ENCODE data around the gene DNAJC1. TPM values are rescaled to one million over a fixed set of nuclear protein-coding genes. Genes with fewer than 3 reads are reported as not detected.

The DNAJC1 gene
- total RNA-seq, 2 experiments from 2014 or later, result 21.4 to 22.4 TPM

GRCh38 chr10:21920633-21921032, 82.9 kb downstream of the DNAJC1 start:
- H3K27ac Mint-ChIP-seq, result no peak overlapping the region
- ATAC-seq (no peak), DNase-seq (no peak)
- no peaks in the 10 kb centered on the region for H3K27me3 Mint-ChIP-seq (ENCODE audit: low read depth)
- H3K4me1 Mint-ChIP-seq (ENCODE audit: low read depth), result no peaks in the 10 kb centered on the region
- H3K9me3 Mint-ChIP-seq (ENCODE audit: insufficient read depth), result no peaks in the 10 kb centered on the region
- peaks cover 2% of the 10 kb centered on the region for H3K36me3 Mint-ChIP-seq (ENCODE audit: low read depth)
- H3K4me3 Mint-ChIP-seq, result no peak overlapping the region
- CTCF ChIA-PET, result no interaction called here
- POLR2A ChIA-PET, result no interaction called here

DNA sequence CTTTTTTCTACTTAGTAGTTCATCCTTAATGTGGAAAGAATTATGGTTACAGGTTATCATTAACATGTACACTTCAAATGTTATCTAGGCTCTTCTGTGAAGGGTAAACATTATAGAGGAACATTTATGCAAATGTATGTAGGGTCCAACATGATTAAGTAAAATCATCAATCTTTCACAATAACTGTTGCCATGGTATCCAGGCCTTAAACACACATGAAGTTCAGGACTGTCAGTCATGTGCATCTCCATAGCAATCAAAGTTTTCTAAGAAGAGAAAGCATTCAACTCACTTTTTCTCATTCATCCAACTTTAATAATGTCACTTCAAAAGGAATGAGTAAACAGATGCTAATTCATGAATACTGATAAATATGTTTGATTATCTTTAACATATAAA, 83.6 kb downstream of the DNAJC1 start:
- Mint-ChIP-seq H3K4me3 (no peak overlapping the region), H3K4me1 (ENCODE audit: low read depth) (no peaks in the 10 kb centered on the region), H3K27me3 (ENCODE audit: low read depth) (no peaks in the 10 kb centered on the region), H3K9me3 (ENCODE audit: insufficient read depth) (no peaks in the 10 kb centered on the region), H3K36me3 (ENCODE audit: low read depth) (peaks cover 2% of the 10 kb centered on the region), H3K27ac (no peak overlapping the region)
- DNase-seq, result no peak
- CTCF ChIA-PET, result no interaction called here
- ATAC-seq, result no peak
- POLR2A ChIA-PET, result no interaction called here

DNA sequence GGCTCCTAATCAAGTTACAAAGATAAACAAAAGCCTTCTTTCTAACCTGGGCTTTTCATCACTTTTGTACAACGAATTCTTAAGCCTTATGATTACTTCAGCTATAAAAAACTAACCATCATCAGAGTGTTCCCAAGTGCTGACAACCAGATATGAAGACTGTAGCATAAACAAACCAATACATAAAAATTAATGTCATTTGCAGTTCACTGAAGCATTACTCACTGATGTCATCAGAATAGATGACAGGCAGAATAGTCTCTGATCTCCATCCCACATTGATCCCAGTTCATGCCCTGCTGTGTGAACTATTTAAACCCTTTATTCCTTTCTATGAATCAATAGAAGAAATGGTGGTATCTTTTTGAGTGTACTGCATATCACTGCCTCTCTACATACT, 84.4 kb downstream of the DNAJC1 start:
- ATAC-seq (no peak), DNase-seq (no peak)
- Mint-ChIP-seq H3K9me3 (ENCODE audit: insufficient read depth) (no peaks in the 10 kb centered on the region), H3K27me3 (ENCODE audit: low read depth) (no peaks in the 10 kb centered on the region), H3K27ac (no peak overlapping the region), H3K4me1 (ENCODE audit: low read depth) (no peaks in the 10 kb centered on the region), H3K4me3 (no peak overlapping the region), H3K36me3 (ENCODE audit: low read depth) (peaks cover 2% of the 10 kb centered on the region)
- POLR2A ChIA-PET, result no interaction called here
- CTCF ChIA-PET, result no interaction called here

- H3K27me3 Mint-ChIP-seq (ENCODE audit: low read depth), result no peaks in the 10 kb centered on the region
- ATAC-seq, result no peak
- H3K4me1 Mint-ChIP-seq (ENCODE audit: low read depth), result peaks cover 15% of the 10 kb centered on the region
- no peak overlapping the region for H3K4me3 Mint-ChIP-seq
- H3K9me3 Mint-ChIP-seq (ENCODE audit: insufficient read depth), result no peaks in the 10 kb centered on the region
- no peak overlapping the region for H3K27ac Mint-ChIP-seq
- DNase-seq, result no peak
- POLR2A ChIA-PET, result no interaction called here
- H3K36me3 Mint-ChIP-seq (ENCODE audit: low read depth), result peaks cover 9% of the 10 kb centered on the region
- CTCF ChIA-PET, result no interaction called here
These were observed 90.9 kb downstream of the DNAJC1 start for GRCh38 chr10:21912625-21913024.

- H3K9me3 Mint-ChIP-seq (ENCODE audit: insufficient read depth), result no peaks in the 10 kb centered on the region
- peaks cover 6% of the 10 kb centered on the region for H3K36me3 Mint-ChIP-seq (ENCODE audit: low read depth)
- H3K4me1 Mint-ChIP-seq (ENCODE audit: low read depth), result peaks cover 15% of the 10 kb centered on the region
- H3K4me3 Mint-ChIP-seq, result no peak overlapping the region
- no peak overlapping the region for H3K27ac Mint-ChIP-seq
- ChIA-PET POLR2A (no interaction called here), CTCF (no interaction called here)
- no peak for DNase-seq
- H3K27me3 Mint-ChIP-seq (ENCODE audit: low read depth), result no peaks in the 10 kb centered on the region
- ATAC-seq, result no peak
These were observed 92.7 kb downstream of the DNAJC1 start for GRCh38 chr10:21910798-21911197.

- H3K27me3 Mint-ChIP-seq (ENCODE audit: low read depth), result no peaks in the 10 kb centered on the region
- peaks cover 2% of the 10 kb centered on the region for H3K4me1 Mint-ChIP-seq (ENCODE audit: low read depth)
- no peak overlapping the region for H3K4me3 Mint-ChIP-seq
- DNase-seq (no peak), ATAC-seq (no peak)
- H3K9me3 Mint-ChIP-seq (ENCODE audit: insufficient read depth), result no peaks in the 10 kb centered on the region
- POLR2A ChIA-PET, result no interaction called here
- H3K27ac Mint-ChIP-seq, result no peak overlapping the region
- H3K36me3 Mint-ChIP-seq (ENCODE audit: low read depth), result peaks cover 19% of the 10 kb centered on the region
- CTCF ChIA-PET, result no interaction called here
These were observed 96.1 kb downstream of the DNAJC1 start for GRCh38 chr10:21907436-21907835.

DNA sequence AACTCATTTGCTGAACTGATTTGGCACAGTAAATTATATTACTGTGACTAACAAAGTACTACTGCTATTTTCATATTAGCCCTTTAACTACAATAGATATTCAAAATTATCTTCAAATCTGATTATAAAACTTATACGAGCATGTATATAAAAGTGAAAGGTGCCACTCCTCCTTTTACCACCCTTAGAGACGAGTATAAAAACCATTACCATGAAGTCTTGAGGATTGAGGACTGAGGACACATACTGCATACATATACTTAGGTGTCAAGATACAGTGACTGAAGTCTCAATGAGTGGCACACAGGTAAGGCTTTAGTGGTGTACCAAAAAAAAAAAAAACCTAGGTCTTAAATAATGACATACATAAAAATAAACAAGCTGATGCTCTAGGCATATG, 98.6 kb downstream of the DNAJC1 start:
- Mint-ChIP-seq H3K27me3 (ENCODE audit: low read depth) (no peaks in the 10 kb centered on the region), H3K4me3 (no peak overlapping the region), H3K9me3 (ENCODE audit: insufficient read depth) (no peaks in the 10 kb centered on the region), H3K36me3 (ENCODE audit: low read depth) (peaks cover 18% of the 10 kb centered on the region), H3K4me1 (ENCODE audit: low read depth) (no peaks in the 10 kb centered on the region), H3K27ac (no peak overlapping the region)
- ChIA-PET CTCF (no interaction called here), POLR2A (no interaction called here)
- ATAC-seq, result no peak
- DNase-seq, result no peak

GRCh38 chr10:21899736-21900135, 103.8 kb downstream of the DNAJC1 start:
- POLR2A ChIA-PET, result no interaction called here
- no peak for ATAC-seq
- no peak overlapping the region for H3K4me3 Mint-ChIP-seq
- CTCF ChIA-PET, result no interaction called here
- no peak overlapping the region for H3K27ac Mint-ChIP-seq
- H3K36me3 Mint-ChIP-seq (ENCODE audit: low read depth), result peaks cover 26% of the 10 kb centered on the region
- H3K4me1 Mint-ChIP-seq (ENCODE audit: low read depth), result peaks cover 5% of the 10 kb centered on the region
- no peak for DNase-seq
- no peaks in the 10 kb centered on the region for H3K9me3 Mint-ChIP-seq (ENCODE audit: insufficient read depth)
- no peaks in the 10 kb centered on the region for H3K27me3 Mint-ChIP-seq (ENCODE audit: low read depth)

DNA sequence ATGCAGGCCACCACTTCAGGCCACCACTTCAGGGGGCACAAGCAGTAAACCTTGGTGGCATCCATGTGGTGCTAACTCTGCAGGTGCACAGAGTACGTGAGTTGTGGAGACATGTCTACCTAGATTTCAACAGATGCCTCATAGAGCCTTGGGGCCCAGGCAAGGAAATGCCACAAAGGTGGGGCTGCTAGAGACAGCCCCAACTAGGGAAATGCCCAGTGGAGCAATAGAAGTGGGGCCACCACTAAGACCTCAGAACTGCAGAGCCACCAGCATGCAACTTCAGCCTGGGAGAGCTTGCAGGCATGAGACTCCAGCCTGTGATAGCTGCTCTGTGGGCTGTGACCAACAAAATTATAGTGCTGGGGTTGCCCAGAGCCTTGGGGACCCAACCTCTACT, 107.6 kb downstream of the DNAJC1 start:
- POLR2A ChIA-PET, result interaction anchor here (0.6 kb wide), 2 partner anchors 93 to 1795 kb away, joined by 3 to 5 read pairs; no protein-coding TSS in a partner anchor
- Mint-ChIP-seq H3K4me3 (no peak overlapping the region), H3K9me3 (ENCODE audit: insufficient read depth) (peaks cover 6% of the 10 kb centered on the region), H3K36me3 (ENCODE audit: low read depth) (peaks cover 36% of the 10 kb centered on the region), H3K27me3 (ENCODE audit: low read depth) (no peaks in the 10 kb centered on the region), H3K4me1 (ENCODE audit: low read depth) (peaks cover 14% of the 10 kb centered on the region), H3K27ac (no peak overlapping the region)
- DNase-seq, result no peak
- no peak for ATAC-seq
- CTCF ChIA-PET, result no interaction called here

DNA sequence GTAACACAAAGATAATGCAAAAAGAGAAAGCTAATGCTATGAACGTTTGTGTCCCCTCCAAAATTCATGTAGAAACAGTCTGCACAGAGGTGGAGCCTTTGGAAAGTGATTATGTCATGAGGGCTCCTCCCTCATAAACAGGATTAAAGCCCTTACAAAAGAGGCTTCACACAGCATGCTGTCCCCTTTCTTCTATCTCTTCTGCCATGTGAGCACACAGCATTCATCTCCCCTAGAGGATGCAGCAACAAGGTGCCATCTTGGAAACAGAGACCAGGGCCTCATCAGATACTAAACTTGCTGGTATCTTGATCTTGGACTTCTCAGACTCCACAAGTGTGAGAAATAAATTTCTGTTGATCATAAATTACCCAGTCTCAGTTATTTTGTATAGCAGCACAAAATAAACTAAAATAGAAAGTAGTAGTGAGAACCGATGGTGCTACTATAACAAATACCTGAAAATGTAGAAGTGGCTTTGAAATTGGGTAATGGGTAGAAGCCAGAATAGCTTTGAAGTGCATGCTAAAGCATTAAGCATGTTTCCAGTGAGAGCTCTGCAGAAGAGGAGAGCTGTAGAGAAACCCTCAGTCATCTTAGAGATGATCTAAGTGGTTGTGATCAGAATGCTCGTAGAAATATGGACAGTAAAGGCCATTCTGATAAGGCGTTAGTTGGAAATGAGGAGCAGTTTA, 108.7 kb downstream of the DNAJC1 start:
- ChIA-PET POLR2A (no interaction called here), CTCF (no interaction called here)
- Mint-ChIP-seq H3K4me3 (no peak overlapping the region), H3K9me3 (ENCODE audit: insufficient read depth) (peaks cover 6% of the 10 kb centered on the region), H3K27me3 (ENCODE audit: low read depth) (no peaks in the 10 kb centered on the region), H3K4me1 (ENCODE audit: low read depth) (peaks cover 23% of the 10 kb centered on the region), H3K27ac (no peak overlapping the region), H3K36me3 (ENCODE audit: low read depth) (peaks cover 40% of the 10 kb centered on the region)
- no peak for ATAC-seq
- no peak for DNase-seq

GRCh38 chr10:21891439-21891838, 112.1 kb downstream of the DNAJC1 start:
- Mint-ChIP-seq H3K4me1 (ENCODE audit: low read depth) (peaks cover 49% of the 10 kb centered on the region), H3K4me3 (no peak overlapping the region), H3K36me3 (ENCODE audit: low read depth) (peaks cover 49% of the 10 kb centered on the region), H3K27ac (peak overlapping the region; percentile 71), H3K9me3 (ENCODE audit: insufficient read depth) (peaks cover 12% of the 10 kb centered on the region), H3K27me3 (ENCODE audit: low read depth) (no peaks in the 10 kb centered on the region)
- CTCF ChIA-PET, result no interaction called here
- DNase-seq, result peak; percentile 35
- POLR2A ChIA-PET, result no interaction called here
- peak; percentile 61 for ATAC-seq

DNA sequence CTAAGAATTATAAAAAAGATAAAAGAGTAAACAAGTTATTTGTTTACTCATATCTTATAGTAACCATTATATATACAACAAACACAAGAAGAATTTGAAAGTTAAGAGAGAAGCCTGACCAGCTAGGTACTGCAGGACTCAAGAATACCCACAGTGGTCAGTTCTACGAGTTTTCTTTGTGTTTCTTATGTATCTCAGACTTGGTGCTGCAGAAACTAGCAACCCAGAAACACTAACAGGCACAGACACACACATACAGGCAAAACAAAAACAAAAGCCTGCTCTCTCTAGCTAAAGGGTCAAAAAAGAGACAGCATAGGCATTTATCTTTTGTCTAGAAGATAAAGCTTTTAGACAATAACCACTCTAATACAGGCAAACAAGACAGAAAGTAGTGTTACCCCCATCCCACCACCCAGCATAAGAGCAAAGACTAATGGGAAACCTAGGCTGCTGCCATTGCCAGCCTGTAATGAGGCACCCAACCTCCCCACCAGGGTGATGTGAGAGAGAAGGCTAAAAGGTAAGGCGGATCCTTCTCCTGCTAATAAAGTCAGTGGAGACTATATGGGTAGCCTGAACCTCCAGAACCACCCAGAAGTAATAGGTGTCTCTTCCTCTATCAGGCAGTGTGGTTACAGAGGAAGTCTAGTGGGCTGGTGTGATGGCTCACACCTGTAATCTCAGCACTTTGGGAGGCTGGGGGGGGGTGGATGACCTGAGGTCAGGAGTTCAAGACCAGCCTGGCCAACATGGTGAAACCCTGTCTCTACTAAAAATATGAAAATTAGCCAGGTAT, 113.9 kb downstream of the DNAJC1 start:
- peaks cover 30% of the 10 kb centered on the region for H3K9me3 Mint-ChIP-seq (ENCODE audit: insufficient read depth)
- no peaks in the 10 kb centered on the region for H3K27me3 Mint-ChIP-seq (ENCODE audit: low read depth)
- peaks cover 59% of the 10 kb centered on the region for H3K36me3 Mint-ChIP-seq (ENCODE audit: low read depth)
- ATAC-seq (peak; percentile 45), DNase-seq (no peak)
- peak overlapping the region; percentile 11 for H3K27ac Mint-ChIP-seq
- H3K4me1 Mint-ChIP-seq (ENCODE audit: low read depth), result peaks cover 50% of the 10 kb centered on the region
- H3K4me3 Mint-ChIP-seq, result no peak overlapping the region
- ChIA-PET CTCF (no interaction called here), POLR2A (no interaction called here)

Measured in activated CD8-positive, alpha-beta T cell treated with anti-CD3 and anti-CD28 coated beads, Interleukin-2, amount 10 ng/mL, durations not matched to agents 7 days and 5 days (primary cell).